GM18505 (cell line): ENCODE results near the gene FKRP.
"Not testable (repeated sequence)": the region's sequence is repeated elsewhere in the genome, so short reads cannot be mapped to it uniquely, and the experiment has no call there.

Experiments used
- ATAC-seq: cut with Tn5 transposase; IDR thresholded peaks from one replicate; pipeline ENCODE4 v1.9.1; 2021; ENCODE audit not compliant: unreplicated experiment
- POLR2A ChIP-seq: IDR thresholded peaks from 4 replicates; pipeline ENCODE4 v1.6.1; 2011; ENCODE audit warnings: borderline replicate concordance; ENCODE audit not compliant: insufficient read depth, insufficient read length; ENCODE audit errors: extremely low read depth

FKRP gene

GRCh38 chr19:46745521-46746280, at the start of gene FKRP:
TSS of gene FKRP (plus strand) at chr19:46746057. CDS start at chr19:46755451, 9,394 bp downstream.
- ATAC-seq = no peak
- no peak for TF ChIP-seq POLR2A

GRCh38 chr19:46696866-46697203, 49.0 kb upstream of the FKRP start:
- no peak for TF ChIP-seq POLR2A
- no peak for ATAC-seq

GRCh38 chr19:46697204-46697960, 48.5 kb upstream of the FKRP start:
- TF ChIP-seq POLR2A = no peak
- ATAC-seq = no peak

DNA sequence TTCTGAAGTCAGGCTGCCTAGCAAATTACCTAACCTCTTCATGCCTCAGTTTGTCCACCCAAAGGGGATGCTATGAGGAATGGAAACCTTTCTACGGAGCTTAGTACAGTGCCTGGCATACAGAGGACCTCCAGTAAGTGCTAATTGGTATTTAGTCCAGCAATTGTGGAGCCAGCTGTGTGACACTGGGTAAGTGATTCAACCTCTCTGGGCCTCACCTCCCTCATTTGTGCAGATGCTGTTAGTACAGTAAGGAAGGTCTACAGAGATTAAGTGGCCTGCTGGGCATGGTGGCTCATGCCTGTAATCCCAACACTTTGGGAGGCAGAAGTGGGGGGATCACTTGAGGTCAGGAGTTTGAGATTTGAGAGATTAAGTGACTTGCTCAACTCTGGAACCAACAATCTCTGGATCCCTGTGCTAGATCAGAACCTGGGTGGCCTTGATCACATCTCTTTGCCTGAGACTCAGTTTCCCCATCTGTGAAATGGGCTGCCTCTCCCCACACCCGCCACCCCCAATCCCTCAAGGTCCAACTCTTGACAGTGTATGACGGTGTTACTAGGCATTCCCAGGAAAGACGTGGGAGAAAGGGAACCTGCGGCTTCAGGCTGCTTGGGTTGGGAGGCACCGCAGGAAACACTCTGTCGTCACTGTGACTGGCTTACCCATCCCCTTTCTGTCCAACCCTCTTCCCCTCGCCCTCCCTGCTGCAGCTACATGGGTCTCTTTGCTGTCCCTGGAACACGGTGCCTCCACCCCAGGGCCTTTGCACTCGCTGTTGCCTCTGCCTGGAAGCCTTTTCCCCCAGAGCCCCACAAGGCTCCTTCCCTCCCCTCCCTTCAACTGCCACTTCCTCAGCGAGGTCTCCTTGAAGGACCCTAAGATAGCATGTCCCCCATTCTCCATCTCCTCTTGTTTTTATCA, 47.2 kb upstream of the FKRP start:
- ATAC-seq = no peak
- TF ChIP-seq POLR2A = no peak

DNA sequence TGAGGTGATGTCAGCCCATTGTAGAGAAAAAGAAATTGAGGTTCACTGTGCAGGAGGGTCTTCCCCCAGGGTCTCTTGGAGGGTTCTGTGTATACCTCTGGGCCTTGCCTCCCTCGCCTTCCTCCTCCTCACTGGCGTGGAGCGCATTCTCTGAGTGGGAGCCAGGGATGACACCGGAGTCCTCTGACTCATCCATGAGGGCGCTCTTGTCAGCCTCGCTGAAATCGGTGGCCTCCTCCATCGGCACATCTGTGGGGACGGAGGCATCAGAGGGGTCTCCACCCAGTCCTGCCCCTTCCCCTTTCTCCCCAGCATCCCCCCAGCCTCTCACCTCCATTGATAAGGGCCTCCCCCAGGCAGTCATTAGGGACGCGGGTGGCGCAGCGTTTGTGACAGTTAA, 45.2 kb upstream of the FKRP start:
- no peak for TF ChIP-seq POLR2A
- no peak for ATAC-seq

- ATAC-seq = no peak
- no peak for TF ChIP-seq POLR2A
Measured at GRCh38 chr19:46704379-46705076, 41.3 kb upstream of the FKRP start.

DNA sequence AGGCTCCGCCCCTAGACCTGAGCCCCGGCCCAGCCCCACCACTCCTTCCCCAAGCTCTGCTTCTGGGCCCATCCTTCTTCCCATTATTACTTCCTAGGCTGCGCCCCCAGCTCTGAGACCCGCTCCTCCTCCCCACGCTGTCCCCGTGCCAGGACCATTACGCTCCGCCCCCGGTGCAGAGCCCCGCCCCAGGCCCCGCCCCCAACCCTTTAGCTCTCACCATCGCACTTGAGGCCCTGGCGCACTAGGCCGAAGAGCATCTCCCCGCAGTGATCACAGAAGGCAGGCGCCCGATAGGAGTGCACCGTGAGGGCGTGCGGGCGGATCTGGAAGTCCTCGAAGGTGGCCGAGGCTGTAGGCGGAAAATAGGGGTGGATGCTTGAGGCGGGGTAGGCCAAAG, 35.2 kb upstream of the FKRP start:
- no peak for TF ChIP-seq POLR2A
- ATAC-seq = no peak

DNA sequence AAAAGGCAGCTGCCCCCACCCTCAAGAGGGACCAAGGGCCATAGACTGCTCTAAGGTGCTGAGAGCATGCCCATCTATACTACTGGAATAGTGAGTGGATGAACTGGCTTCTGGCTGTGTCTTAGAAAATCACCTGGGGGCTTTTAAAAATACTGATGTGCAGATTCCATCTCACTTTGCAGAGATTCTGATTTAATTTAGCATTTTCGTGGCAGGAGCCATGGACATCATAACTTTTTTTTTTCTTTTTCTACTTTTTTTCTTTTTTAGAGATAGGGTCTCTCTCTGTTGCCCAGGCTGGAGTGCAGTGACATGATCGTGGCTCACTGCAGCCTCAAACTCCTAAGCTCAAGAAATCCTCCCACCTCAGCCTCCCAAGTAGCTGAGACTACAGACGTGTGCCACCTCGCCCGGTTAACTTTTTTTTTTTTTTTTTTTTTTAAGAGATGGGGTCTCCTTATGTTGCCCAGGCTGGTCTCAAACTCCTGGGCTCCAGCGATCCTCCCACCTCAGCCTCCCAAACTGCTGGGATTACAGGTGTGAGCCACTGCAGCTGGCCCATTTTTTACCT, 33.0 kb upstream of the FKRP start:
- not testable (repeated sequence) for ATAC-seq

DNA sequence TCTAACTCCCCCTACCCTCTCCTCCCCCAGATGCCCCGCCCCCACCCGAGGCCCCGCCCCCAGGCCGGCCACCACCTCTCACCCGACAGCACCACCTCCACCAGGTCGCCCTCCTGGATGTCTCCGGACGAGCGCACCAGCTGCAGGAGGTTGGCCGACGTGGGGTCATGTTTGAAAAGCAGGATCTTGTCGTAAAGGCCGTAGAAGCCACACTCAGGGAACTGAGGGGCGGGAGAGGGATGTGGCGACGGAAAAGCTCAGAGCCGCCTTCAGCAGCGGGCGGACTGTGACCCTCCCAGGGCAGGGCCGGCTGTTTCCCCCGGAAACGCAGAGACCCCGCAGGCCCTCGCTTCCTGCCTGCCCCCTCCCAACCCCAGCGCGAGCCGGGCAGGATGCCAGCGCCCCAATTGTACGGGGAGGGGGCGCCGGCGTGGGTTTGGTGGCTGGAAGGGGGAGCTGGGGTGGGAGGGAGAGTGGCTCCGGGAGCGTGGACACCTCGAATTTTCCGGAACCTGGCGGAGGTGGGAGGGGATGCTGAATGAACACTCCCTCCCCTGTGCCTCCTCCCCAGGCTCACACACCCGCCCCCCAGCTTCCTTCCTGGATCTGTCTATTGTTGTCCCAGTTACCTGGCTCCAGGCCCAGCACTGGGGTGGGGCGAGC, 31.9 kb upstream of the FKRP start:
- TF ChIP-seq POLR2A = no peak
- ATAC-seq = no peak

GRCh38 chr19:46714444-46715106, 31.3 kb upstream of the FKRP start:
- TF ChIP-seq POLR2A = no peak
- no peak for ATAC-seq

GRCh38 chr19:46715620-46715974, 30.3 kb upstream of the FKRP start:
- TF ChIP-seq POLR2A = no peak
- no peak for ATAC-seq

GRCh38 chr19:46715975-46716671, 29.7 kb upstream of the FKRP start:
- ATAC-seq = no peak
- no peak for TF ChIP-seq POLR2A

- ATAC-seq = no peak
- no peak for TF ChIP-seq POLR2A
Measured at GRCh38 chr19:46716672-46717033, 29.2 kb upstream of the FKRP start.
